ENCODE data around the gene KRCC1.
"Not testable (repeated sequence)": the region's sequence is repeated elsewhere in the genome, so short reads cannot be mapped to it uniquely, and the experiment has no call there.

KRCC1 gene

DNA sequence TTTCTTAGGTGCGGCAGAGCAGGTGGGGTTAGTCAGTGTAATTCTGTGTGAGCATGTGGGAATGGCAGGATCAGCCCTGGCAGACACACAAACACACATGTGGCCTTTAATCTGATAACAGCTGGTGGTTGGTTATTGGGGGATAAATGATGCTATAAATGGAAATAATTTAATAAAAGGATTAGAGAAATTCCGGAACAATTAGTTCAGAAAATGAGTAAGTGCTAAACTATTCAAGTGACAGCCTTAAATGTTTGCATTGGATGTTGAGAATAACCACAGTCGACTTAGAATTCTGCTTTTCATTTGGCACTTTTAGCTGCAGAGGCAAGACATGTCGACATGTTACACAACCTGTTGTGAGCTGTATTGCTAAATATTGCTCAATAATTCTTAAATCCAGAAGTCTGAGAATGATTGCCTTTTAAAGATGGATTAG lies 19.3 kb upstream of the KRCC1 start:
- DNase-seq: no peak

DNA sequence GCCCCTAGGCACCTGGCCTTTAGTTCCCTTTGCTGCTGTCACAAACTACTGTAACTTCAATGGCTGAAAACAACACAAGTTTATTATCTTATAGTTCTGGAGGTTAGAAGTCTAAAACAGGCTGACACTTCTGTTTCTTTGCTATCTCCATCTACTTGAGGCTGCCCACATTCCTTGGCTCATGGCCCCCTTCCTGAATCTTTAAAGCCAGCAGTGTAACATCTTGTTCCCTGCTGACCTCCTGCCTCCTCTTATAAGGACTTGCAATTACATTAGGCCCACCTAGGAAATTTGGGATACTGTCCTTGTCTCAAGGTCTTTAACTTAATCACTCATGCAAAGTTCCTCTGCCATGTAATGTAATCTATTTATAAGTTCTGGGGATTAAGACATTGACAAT lies 18.6 kb upstream of the KRCC1 start:
- no peak for DNase-seq

DNA sequence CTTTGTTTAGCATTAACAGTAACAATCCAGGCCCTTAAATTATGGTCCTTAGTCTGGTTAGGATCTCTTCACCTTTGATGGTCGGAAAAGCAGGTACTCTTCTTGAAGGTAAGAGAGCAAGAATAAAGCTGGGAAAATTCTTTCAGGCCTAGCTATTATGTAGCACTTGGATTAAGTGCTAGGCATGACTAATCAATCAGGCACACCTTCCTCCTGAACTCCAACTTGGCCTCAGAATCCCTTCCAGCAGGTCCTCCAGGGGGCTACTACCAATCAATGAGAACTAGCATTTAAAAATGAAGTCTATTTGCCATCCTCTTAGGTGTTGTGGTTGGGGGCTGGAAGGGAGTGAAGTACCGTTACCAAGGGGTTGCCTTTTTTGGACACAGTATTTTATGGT lies 15.8 kb upstream of the KRCC1 start:
- no peak for DNase-seq

DNA sequence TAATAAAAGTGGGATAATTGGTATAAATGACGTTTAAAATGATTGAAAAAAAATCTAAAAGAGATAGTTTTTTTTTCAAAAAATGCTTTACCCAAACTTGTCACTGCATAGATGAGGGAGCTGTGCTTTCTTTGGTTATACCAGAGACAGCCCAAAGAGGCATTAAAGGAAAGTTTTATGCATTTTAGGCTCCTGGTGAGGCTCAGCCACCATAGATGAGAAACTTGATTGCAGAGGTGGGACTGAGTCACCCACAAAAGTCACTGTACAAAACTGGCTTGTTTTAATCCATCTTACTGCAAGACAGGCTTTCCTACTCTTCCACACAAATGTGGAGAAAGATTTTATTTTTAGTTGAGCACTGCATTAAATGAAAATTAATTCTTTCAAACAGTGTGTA lies 14.5 kb upstream of the KRCC1 start:
- DNase-seq: no peak

DNA sequence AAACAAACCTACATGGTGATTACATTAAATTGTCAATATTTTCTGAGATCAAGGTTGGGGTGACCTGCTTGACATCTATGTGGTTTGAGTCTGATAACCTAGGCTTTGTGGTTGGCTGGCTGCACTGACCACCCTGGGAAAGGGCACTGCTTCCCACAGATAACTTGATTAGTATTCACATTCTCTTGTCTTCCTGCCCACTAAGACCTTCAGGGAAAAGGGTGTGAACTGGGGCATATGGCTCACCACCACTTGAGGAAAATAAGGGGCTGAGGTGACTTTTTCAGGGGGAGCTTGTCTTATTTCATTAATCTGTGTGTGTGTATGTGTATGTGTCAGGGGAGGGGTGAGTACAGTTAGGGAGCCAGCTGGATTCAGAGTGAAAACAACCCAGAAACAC lies 13.5 kb upstream of the KRCC1 start:
- DNase-seq: no peak

DNA sequence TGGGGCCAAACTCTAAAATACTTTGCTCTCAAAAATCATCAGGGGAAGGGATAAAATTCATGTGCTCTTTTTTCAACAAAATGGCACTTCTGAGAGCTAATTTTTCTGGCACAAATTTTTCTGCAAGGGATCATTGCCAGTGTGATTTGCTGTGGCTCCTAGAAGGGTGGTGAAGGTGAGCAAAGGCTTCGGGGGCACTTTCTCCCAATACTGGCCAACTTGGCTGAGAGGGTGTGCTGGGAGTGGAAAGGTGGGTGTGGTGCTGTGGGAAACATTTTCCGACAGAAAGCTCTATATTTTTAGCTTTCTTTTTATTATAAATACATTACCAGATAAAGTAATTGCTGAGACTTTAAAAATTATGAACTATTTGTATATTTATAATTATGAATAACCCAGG lies 12.5 kb upstream of the KRCC1 start:
- DNase-seq: no peak

DNA sequence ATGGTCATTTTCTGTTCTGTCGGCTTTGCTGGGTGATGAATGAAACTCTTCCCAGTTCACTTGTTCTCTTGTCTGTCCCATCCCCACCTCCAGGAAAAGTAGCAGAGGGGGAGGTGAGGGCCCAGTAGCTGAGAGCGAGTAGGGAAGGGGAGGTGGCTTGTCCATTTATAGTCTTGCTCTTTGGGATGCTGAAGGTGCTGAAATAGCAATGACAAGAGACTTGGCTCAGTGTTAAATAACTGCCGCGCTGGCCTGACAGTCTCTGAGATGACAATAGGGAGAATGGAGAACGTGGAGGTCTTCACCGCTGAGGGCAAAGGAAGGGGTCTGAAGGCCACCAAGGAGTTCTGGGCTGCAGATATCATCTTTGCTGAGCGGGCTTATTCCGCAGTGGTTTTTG lies 12.0 kb upstream of the KRCC1 start, which contains the start of gene SMYD1:
SMYD1 (plus strand) TSS at position 228 of the 400 bp plus-strand sequence; CDS start at position 268, 40 bp downstream.
- no peak for DNase-seq

DNA sequence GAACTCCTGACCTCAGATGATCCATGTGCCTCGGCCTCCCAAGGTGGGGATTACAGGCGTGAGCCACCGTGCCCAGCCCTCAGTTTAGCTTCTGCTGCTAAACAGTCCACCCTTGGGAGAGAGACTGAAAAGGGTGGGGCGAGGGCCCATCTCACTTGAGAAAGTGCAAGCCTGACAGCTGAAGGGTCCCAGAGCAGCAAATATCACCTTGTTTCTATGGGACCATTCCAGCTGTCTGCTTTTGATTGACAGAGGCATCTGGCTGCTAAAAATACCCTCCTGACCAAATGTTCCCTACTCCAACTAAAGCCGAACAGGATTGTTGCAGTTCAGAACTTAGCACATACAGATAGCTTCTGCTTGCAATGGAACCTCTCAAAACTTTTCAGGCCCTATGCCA lies 11.6 kb upstream of the KRCC1 start:
- DNase-seq: no peak

DNA sequence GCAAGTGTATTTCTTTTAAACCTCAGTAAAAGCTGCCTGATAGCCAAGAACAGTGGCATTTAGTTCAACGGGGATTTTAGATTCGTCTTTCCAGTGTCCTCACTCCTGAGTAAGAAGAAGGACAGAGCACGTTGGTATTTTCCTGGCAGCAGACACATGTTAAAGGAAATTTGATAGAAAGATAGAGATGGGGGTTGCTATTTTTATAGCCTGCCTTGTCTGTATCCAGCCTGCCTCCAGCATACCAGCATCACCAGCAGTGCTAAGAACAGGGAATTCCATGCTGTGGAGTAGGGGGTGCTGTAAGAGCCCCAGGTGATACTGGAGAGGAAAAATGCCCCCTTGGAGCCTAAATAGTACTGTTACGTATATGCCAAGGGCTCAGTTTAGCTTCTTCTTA lies 11.0 kb upstream of the KRCC1 start:
- no peak for DNase-seq

DNA sequence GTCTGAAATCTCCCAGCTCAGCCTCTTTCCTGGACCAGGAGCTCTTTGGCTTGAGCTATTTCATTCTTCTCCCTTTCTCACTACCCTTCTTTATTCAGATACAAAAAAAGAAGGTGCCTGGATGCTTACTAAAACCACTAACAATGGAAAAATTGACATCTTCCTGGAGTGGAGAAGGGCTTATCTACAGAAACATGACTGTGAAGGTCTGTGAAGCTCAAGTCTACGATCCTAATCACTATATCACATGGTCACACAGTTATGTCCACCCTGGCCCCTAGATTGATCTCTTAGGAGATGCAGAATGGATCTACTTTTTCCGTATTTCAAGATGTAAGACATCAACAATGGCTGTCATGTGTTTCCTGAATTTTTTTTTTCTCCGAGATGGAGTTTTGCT lies 5.7 kb upstream of the KRCC1 start:
- no peak for DNase-seq

DNA sequence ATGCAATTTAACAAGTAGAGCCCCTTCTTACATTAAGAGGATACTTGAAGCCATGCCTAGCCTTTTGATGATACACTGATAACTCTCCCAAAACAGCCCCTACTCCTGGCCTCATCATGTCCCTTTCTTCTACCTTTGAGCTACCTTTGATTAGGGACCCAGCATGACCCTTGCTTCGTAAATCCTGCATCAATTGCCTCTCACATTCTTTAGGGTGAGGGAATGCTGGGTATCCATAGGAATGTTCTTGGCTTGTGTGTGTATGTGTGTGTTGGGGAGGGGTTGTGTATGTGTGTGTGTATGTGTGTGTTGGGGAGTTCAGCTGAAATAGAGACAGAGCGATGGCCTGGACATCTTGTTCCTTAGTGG lies 5.3 kb upstream of the KRCC1 start:
- DNase-seq: no peak

DNA sequence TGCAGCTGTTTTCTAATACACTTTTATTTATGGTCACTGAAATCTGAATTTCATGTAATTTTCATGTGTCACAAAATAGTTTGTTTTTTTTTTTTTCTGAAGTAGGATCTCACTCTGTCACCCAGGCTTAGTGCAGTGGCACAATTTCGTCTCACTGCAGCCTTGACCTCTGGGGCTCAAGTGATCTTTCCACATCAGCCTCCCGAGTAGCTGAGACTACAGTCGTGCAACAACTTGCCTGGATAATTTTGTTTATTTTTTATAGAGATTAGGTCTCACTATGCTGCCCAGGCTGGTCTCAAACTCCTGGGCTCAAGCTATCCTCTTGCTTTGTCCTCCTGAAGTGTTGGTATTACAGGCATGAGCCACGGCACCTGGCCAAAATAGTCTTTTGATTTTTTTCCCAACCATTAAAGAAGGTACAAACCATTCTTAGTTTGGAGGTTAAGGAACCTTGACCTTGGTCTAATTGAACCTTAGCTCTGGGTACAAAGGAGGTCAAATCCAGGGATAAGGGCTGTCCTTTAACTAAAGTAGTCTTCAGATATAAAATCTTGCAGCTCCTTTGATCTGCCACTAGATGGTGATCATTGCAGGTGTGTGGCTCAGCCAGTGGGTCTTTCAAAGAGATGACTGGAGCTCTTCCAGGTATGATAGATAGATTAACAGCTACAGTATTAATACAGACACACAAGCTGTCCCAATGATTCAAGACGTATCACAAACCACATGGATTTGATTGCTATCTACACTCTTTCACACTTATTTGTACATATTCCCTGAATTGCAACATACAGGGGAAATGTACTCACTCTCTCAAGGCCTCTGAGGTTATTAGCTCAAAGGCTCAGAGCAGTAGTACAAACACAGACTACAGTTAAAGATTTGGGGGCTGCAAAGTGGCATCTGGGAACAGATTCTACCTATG lies 4.7 kb upstream of the KRCC1 start:
- peak in 1 of 2 donors; percentile 17 for DNase-seq

DNA sequence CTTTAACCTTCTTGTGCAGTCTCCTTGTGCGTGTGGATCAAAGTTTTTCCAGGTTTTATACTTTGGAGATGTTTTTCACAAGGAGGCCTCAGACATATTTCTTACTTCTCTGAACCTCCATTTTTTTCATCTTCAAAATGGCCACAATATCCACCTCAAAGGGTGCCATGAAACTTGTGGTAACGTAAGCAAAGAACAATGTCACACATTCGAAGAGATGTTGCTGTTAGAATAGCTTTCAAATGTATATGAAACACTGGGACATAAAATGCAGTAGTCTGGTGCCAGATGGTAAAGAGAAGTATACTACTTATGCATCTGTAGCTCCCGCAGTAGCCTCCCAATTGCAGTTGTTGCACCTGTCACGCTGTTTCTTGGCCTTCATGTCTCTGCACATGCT lies 2.6 kb upstream of the KRCC1 start:
- DNase-seq: no peak

DNA sequence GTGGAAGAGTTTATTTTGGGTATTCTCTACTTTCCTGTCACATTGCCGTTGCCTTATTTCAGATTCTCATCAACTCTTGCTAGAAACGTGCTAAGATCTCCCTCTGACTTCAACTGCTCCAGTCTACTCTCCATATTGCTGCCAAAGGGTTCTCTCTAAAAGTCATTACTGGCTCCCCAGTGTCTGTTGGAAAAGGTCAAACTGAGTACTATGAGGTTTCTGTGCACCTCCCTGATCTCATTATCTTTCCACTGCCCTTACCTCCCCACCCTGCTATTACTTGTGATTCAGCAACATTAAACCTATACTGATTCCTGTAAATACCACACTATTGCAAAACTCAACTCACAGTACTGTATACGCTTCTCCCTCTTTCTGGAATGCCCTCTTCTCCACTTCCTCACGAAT lies 1.9 kb upstream of the KRCC1 start:
- no peak for DNase-seq

DNA sequence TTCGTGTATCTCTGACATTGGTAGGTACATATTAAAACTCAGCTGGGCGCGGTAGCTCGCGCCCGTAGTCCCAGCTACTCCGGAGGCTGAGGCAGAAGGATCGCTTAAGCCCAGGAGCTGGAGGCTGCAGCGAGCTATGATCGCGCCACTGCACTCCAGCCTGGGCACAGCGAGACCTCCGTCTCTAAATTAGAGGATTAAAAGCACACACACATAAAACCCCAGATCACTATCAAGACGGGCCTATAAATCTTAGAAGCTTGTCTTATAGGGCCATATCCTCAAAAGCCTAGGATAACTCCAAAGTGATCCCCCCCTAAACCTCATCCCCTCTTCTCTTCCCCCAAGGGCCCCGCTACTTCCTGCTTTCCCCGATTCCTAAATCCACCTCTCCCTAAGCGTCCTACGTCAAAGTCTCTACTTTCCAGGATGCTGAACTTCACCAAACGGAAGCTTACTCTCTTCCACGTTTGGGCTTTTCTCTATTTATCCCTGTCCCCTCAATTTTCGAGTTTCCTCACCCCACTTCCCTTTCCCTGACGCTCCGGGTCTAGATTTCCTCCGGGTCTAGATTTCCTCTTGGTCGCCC lies 707 bp downstream of the KRCC1 start:
- DNase-seq: no peak

DNA sequence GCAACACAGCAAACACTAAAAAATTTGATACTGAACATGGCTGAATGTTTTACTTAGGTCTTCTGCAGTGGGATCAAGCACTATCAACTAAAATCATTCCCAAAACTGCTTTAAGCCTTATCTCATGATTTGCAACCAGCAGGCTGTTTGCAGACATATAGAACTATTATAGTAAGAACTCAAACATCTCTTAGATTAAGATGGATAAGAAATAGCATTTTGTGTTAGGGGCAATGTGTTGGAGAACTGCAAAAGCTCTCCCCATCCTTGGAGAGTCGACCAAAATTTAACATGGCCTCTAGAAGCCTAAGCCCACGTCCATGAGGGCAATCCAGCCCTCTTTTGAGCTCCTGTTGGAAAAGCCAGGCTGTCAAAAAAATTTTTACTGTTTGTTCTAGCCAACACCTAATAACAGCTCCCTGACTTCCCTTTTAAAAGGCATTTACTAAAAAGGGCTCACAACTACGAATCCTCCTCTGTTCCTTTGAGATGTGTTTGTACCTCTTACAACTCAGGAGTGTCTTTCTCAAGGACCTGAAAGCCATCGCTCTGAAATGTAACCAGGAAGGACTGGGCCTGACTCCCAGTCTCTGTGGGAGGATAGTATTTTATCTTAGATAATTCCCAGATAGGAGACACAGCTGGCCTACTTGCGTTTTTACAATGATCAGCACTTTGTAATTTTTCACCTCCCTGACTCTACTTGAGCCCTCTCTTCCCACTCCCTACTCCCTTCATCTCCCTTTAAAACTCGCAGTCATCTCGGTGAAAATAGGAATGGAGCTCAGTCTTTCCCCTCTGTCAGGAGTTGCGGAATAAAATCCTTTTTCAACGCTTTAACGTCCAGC lies 1.4 kb downstream of the KRCC1 start:
- no peak for DNase-seq

DNA sequence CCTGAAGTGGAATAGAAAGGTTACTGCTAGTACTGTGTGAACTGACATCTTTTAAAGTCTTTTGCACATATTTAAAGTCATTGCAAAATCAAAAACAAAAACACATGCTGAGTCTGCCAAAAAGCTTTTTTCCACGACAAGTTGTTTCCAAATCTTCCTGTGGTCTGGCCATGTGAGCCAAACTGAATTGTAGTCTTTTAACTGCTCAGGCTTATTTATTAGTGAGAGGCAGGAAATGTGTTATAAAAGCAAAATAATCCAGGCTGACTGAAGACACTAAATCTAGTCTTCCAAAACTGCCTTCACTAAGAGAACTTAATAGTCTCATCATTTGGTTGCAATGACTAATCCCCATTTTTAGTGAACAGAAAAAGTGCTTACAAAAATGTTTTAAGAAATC lies 2.3 kb downstream of the KRCC1 start:
- DNase-seq: no peak

DNA sequence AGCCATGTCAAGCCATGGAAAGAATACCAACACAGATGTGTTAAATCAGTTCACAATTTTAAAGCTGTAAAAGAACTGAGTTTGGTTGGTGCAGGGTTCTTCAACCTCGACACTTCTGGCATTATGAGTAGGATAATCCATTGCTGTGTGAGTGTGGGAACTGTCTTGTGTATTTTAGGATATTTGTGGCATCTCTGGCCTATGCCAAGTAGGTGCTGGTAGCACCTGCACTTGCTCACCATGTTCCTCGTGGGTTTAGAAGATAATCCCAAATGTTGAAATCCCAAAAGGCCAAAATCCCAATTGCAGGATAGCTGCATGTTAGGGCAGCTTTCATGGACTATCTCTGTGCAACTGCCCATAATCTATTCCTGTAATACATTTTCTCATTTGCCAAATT lies 3.8 kb downstream of the KRCC1 start:
- DNase-seq: no peak

DNA sequence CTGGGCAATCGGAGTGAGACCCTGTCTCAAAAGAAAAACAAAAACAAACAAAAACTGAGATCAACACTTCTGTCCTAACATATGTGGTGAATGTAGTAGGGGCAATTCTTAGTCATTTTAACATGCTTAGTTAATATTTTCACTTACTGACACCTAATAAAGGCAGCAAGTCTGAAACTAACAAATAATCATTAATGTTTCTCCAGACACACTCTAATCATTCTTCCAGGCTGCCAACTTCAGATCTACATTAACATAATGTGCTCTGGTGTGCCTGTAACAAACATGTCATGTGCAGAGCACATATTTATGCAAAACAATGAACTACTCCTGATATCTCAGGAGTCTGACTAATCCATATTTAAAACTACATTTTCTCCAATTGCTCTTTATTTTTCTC lies 6.0 kb downstream of the KRCC1 start:
- DNase-seq: no peak

DNA sequence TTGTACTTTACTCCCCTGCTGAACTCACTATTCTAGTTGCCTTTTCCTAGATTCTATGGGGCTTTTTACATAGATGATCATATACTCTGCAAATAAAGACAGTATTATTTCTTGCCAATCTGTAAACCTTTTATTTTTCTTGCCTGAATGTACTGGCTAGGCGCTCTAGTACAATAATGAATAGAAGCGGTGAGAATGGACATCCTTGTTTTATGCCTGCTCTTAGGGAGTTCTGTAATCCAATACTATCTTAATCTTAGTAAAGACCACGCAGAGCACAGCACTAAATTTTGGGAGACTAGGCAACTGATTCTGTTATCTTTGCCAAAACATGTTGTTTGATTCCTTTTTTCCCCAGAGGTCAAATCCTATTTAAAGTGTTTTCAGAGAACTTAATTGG lies 7.0 kb downstream of the KRCC1 start:
- DNase-seq: no peak

DNA sequence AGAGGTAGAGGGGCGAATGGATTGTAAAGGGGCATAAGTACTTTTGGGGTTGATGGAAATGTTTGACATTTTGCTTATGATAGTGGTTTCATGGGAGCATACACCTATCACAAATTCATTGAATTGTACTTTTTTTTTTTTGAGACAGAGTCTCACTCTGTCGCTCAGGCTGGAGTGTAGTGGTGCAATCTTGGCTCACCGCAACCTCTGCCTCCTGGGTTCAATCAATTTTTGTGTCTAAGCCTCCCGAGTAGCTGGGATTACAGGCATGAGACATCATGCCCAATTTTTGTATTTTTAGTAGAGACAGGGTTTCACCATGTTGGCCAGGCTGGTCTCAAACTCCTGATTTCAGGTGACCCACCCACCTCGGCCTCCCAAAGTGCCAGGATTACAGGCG lies 10.0 kb downstream of the KRCC1 start:
- DNase-seq: not testable (repeated sequence)

DNA sequence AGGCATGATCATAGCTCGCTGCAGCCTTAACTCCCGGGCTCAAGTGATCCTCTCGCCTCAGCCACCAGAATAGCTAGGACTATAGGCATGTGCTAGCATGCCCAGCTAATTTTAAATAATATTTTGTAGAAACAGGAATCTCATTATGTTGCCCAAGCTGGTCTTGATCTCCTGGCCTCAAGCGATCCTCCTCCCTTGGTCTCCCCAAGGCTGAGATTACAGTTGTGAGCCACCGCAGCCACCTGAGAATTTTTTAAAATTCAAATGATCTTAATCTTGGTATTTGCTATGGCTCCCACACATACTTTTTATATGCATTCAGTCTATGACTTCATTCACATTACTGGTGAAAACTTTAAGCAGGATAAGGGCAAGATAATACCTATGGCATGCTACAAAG lies 13.1 kb downstream of the KRCC1 start:
- no peak for DNase-seq

DNA sequence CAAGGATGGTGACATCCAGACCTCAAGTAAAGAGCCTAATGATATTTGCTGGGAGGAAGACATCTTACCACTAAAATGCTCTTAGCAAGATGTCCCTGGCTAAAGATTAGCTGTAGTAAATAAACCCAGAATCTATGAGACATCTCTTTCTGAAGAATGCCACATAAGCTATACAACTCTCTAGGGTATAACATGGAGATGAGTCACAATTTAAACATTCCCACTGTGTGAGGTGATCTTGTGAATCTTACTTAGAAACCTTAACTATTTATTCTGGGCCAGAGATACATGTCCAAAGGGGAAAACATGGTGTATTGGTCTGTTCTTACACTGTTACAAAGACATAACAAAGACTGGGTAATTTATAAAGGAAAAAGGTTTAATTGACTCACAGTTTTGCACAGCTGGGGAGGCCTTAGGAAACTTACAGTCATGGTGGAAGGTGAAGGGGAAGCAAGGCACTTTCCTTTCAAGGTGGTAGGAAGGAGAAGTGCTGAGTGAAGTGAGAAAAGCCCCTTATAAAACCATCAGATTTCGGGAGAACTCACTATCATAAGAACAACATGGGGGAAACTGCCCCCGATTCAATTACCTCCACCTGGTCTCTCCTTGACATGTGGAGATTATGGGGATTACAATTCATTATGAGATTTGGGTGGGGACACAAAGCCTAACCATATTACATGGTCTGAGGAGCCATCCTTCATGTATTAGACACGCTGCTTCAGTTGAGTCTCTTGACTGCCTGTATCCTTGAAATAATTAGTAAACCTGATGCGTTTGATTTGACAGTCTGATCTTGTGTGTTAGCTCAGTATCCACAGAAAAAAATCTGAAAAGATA lies 17.1 kb downstream of the KRCC1 start:
- no peak for DNase-seq
